Endothelial cell of umbilical vein (primary cell): ENCODE measurements around the gene MATN1. TPM values are rescaled to one million over a fixed set of nuclear protein-coding genes. Genes with fewer than 3 reads are reported as not detected.

ENCODE experiments used
- BruUV-seq: library from RNA; stranded (reverse); fragments of 400-500 nt; replicated peaks from 2 replicates; lab custom pipeline; 2021; lab: Mats Ljungman, UMichigan
- CTCF ChIA-PET: fragments of 300-600, 350-600 bp; sonication (Branson Sonifier 250); formaldehyde crosslinking; loops from one replicate; lab custom pipeline; 2021; ENCODE audit warnings: antibody characterized with exemption, inconsistent platforms; lab: Charles Lee
- POLR2A ChIA-PET: fragments of 300-600, 350-600 bp; sonication (Branson Sonifier 250); formaldehyde crosslinking; loops from one replicate; lab custom pipeline; 2021; ENCODE audit warnings: antibody characterized with exemption, inconsistent platforms; lab: Charles Lee
- DNase-seq: peaks from one replicate; pipeline ENCODE4 v3.0.0-alpha.2; 2011; ENCODE audit warnings: low read depth, low spot score
- FAIRE-seq: peaks from 2 replicates; lab custom pipeline; 2011; peaks lifted over from hg19 to GRCh38; lab: Jason Lieb, UNC
- H2AFZ ChIP-seq: 2 replicates; pipeline ENCODE4 v1.6.0; 2012; ENCODE audit warnings: low read depth, low read length, control low read depth, inconsistent platforms
- H3K27ac ChIP-seq: 2 replicates; pipeline ENCODE4 v1.5.1; 2011; ENCODE audit warnings: low read depth, mild to moderate bottlenecking, control low read depth, low read length, moderate library complexity; ENCODE audit not compliant: insufficient read depth
- H3K27me3 ChIP-seq, 2 experiments: 2 replicates each; pipeline versions ENCODE4 v1.6.0 to v1.6.1; 2011; ENCODE audit warnings: low read length in 2 of 2, mixed read lengths in 1 of 2; ENCODE audit not compliant: control insufficient read depth in 2 of 2, insufficient read depth in 2 of 2
- H3K36me3 ChIP-seq, 2 experiments: 2 replicates in 1 of 2; 3 replicates in 1 of 2; pipeline ENCODE4 v1.5.1; 2011; ENCODE audit warnings: low read length in 2 of 2, mild to moderate bottlenecking in 1 of 2, moderate library complexity in 1 of 2; ENCODE audit not compliant: control insufficient read depth in 2 of 2, insufficient read depth in 2 of 2; ENCODE audit errors: extremely low read depth in 1 of 2
- H3K4me1 ChIP-seq: 3 replicates; pipeline ENCODE4 v1.5.1; 2011; ENCODE audit warnings: mild to moderate bottlenecking, low read length; ENCODE audit not compliant: control insufficient read depth, insufficient read depth; ENCODE audit errors: extremely low read depth
- H3K4me2 ChIP-seq: 2 replicates; pipeline ENCODE4 v1.6.1; 2011; ENCODE audit warnings: low read length, control low read depth, mixed read lengths; ENCODE audit not compliant: insufficient read depth
- H3K4me3 ChIP-seq, 3 experiments: fragments of 200-600 bp in 1 of 3; sonication (generic), shearing (Covaris generic) in 1 of 3; replicated peaks in 1 of 3; 2 replicates each; pipeline ENCODE4 v1.5.1; 2011 to 2016; ENCODE audit warnings: control low read depth in 3 of 3, low read length in 3 of 3, mild to moderate bottlenecking in 2 of 3, inconsistent platforms in 1 of 3, low read depth in 1 of 3, moderate library complexity in 1 of 3; ENCODE audit not compliant: insufficient read depth in 1 of 3
- H3K79me2 ChIP-seq: 2 replicates; pipeline ENCODE4 v1.6.0; 2012; ENCODE audit warnings: low read length, inconsistent platforms; ENCODE audit not compliant: control insufficient read depth, insufficient read depth
- H3K9ac ChIP-seq: replicated peaks from 2 replicates; pipeline ENCODE3; 2011; ENCODE audit warnings: low read length, control low read depth; ENCODE audit not compliant: insufficient read depth; ENCODE audit errors: extremely low read depth
- H3K9me1 ChIP-seq: replicated peaks from 3 replicates; pipeline ENCODE4 v1.6.0; 2011; ENCODE audit warnings: mild to moderate bottlenecking, low read length; ENCODE audit not compliant: control insufficient read depth, insufficient read depth; ENCODE audit errors: extremely low read depth
- H3K9me3 ChIP-seq: replicated peaks from 2 replicates; pipeline ENCODE4 v1.5.1; 2012; ENCODE audit warnings: low read length, inconsistent platforms; ENCODE audit not compliant: control insufficient read depth, insufficient read depth
- H4K20me1 ChIP-seq: replicated peaks from 2 replicates; pipeline ENCODE3; 2011; ENCODE audit warnings: mild to moderate bottlenecking, low read length; ENCODE audit not compliant: control insufficient read depth, insufficient read depth; ENCODE audit errors: extremely low read depth
- EZH2 ChIP-seq: IDR thresholded peaks from 2 replicates; pipeline ENCODE4 v1.6.1; 2012; ENCODE audit warnings: borderline replicate concordance, low read depth, mild to moderate bottlenecking, moderate library complexity, low read length, inconsistent platforms; ENCODE audit not compliant: severe bottlenecking
- FOS ChIP-seq: IDR thresholded peaks from 2 replicates; pipeline ENCODE4 v1.6.1; 2011; ENCODE audit warnings: mild to moderate bottlenecking, low read length, moderate library complexity, borderline replicate concordance; ENCODE audit not compliant: insufficient read depth
- GATA2 ChIP-seq: IDR thresholded peaks from 2 replicates; pipeline ENCODE4 v1.7.0; 2011; ENCODE audit warnings: low read depth, mild to moderate bottlenecking, moderate library complexity, mixed read lengths, low read length; ENCODE audit not compliant: insufficient read length, insufficient read depth
- JUN ChIP-seq: IDR thresholded peaks from 2 replicates; pipeline ENCODE4 v1.6.1; 2011; ENCODE audit warnings: borderline replicate concordance, low read depth; ENCODE audit not compliant: insufficient read length, insufficient read depth
- MAX ChIP-seq: IDR thresholded peaks from 2 replicates; pipeline ENCODE4 v1.6.1; 2011; ENCODE audit not compliant: insufficient read depth, insufficient read length
- MYC ChIP-seq: IDR thresholded peaks from one replicate; pipeline ENCODE4 v1.6.1; 2011; ENCODE audit warnings: mild to moderate bottlenecking, low read depth, low read length
- POLR2A ChIP-seq: IDR thresholded peaks from 2 replicates; pipeline ENCODE4 v1.6.1; 2012; ENCODE audit warnings: low read depth, mild to moderate bottlenecking, control low read depth, low read length
- POLR2AphosphoS5 ChIP-seq: IDR thresholded peaks from 2 replicates; pipeline ENCODE4 v1.6.1; 2012; ENCODE audit warnings: low read depth, mild to moderate bottlenecking, control low read depth, low read length, moderate library complexity; ENCODE audit not compliant: insufficient read depth
- dilution Hi-C: fragments of 300-500 bp; cut with MboI; formaldehyde crosslinking; loops from one replicate; pipeline ENCODE4 v1.15.0; 2019; ENCODE audit warnings: low sequenced_read_pairs; ENCODE audit not compliant: extremely low pct_ligation_motif_present
- intact Hi-C: fragments of 100-400 bp; cut with micrococcal nuclease; formaldehyde crosslinking; loops from one replicate; pipeline ENCODE4 v1.10.0; 2022
- polyA plus RNA-seq, 4 experiments: library from polyadenylated mRNA; depleted of rRNA in 3 of 4; stranded (reverse) in 3 of 4; unstranded in 1 of 4; fragments of >200 nt; gene quantifications; 2 replicates each; pipeline versions ENCODE4 v1.2.1 to v1.2.3, GENCODE V29; 2011 to 2012; ENCODE audit warnings: missing spikeins in 1 of 4
- total RNA-seq: library from RNA; stranded (reverse); gene quantifications from 2 replicates; pipeline ENCODE4 v1.2.3, GENCODE V29; 2021
- TF ChIP-seq, protein P1 (sequence below), 2 donors: IDR thresholded peaks; 1 replicate in 1 of 2; 2 replicates in 1 of 2; pipeline ENCODE4 v1.5.1; 2011; ENCODE audit warnings: low read length in 2 of 2, mild to moderate bottlenecking in 2 of 2, moderate library complexity in 2 of 2, control low read depth in 1 of 2, inconsistent platforms in 1 of 2, low read depth in 1 of 2; ENCODE audit not compliant: insufficient read depth in 1 of 2; ENCODE audit errors: extremely low read depth in 1 of 2

MATN1 gene
- total and polyA plus RNA-seq, 2 donors (not counting 3 experiments of a cell fraction or from before 2014, with no cell fraction given): 0.29 to 0.36 TPM

DNA sequence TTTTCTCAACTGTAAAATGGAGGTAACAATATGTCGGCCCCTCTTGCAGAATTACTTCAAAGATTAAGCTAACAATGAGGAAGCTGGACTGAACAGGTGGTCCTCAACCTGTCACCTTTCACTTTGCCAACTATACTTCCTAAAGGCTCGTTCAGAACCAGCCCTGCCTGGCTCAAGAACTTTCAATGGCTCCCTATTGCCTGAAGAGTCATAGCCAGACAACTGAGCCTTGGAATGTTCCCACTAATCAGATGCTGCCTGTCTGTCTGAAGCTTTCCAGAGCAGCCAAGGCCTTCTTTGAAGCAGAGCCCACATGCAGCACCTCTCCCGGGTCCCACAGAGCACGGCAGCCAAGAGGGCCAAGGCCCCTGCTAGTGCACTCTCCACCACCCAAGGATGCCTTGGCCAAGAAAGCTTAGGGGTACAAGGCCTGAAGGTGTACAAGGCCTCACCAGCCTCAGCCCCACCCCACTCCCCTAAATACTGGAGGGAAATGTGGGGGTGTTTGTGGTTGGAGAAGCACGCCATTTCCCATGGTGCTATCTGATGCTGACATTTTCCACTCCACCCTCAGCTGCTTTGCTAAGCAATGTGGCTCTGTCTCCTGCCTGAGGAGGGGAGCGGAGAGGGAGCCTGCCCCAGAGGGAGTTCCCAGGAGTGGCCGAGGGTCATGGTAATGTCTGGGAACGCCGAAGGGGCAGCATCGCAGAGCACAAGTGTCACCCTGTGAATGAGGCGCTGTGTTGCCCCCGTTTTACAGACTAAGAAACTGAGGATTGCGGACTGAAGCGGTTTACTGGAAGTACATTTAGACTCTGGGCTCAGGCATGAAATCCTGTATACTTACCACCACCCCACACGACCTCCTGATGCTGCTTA lies 42.4 kb upstream of the MATN1 start:
- CTCF ChIA-PET: interaction anchor here (1.0 to 1.4 kb wide), 3 partner anchors 17 to 47 kb away, joined by 3 to 4 read pairs (median 4); no protein-coding TSS in a partner anchor
- POLR2A ChIA-PET: no interaction called here
- no peak overlapping the region for H3K4me3 ChIP-seq
- H3K4me1 ChIP-seq: no peaks in the 10 kb centered on the region
- H3K36me3 ChIP-seq: no peaks in the 10 kb centered on the region
- H3K27me3 ChIP-seq: no peaks in the 10 kb centered on the region
- DNase-seq (no peak), FAIRE-seq (no peak)
- H3K9me3 ChIP-seq: no peaks in the 10 kb centered on the region
- BruUV-seq: no TSS peak
- no peak overlapping the region for H2AFZ ChIP-seq
- H3K9me1 ChIP-seq: no peaks in the 10 kb centered on the region
- H3K27ac ChIP-seq: no peak overlapping the region
- H4K20me1 ChIP-seq: no peaks in the 10 kb centered on the region
- intact Hi-C loops (no loop called here), dilution Hi-C loops (no loop called here)
- no peak overlapping the region for H3K9ac ChIP-seq
- no peaks in the 10 kb centered on the region for H3K79me2 ChIP-seq
- TF ChIP-seq MYC: no peak
- no peak for TF ChIP-seq JUN
- no peak for TF ChIP-seq EZH2
- no peak for TF ChIP-seq POLR2AphosphoS5
- TF ChIP-seq FOS: no peak
- TF ChIP-seq MAX: no peak
- no peak for TF ChIP-seq GATA2
- no peak for TF ChIP-seq POLR2A
- TF ChIP-seq, protein P1, sequence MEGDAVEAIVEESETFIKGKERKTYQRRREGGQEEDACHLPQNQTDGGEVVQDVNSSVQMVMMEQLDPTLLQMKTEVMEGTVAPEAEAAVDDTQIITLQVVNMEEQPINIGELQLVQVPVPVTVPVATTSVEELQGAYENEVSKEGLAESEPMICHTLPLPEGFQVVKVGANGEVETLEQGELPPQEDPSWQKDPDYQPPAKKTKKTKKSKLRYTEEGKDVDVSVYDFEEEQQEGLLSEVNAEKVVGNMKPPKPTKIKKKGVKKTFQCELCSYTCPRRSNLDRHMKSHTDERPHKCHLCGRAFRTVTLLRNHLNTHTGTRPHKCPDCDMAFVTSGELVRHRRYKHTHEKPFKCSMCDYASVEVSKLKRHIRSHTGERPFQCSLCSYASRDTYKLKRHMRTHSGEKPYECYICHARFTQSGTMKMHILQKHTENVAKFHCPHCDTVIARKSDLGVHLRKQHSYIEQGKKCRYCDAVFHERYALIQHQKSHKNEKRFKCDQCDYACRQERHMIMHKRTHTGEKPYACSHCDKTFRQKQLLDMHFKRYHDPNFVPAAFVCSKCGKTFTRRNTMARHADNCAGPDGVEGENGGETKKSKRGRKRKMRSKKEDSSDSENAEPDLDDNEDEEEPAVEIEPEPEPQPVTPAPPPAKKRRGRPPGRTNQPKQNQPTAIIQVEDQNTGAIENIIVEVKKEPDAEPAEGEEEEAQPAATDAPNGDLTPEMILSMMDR (IDR thresholded peaks at IDR 0.05; ENCODE audit: extremely low read depth in 1 of 2, insufficient read depth in 1 of 2, low read depth in 1 of 2, low read length in 2 of 2): no peak
- H3K4me2 ChIP-seq: no peak overlapping the region
